Measurements from ENCODE around the gene JAG1. TPM values are rescaled to one million over a fixed set of nuclear protein-coding genes. Genes with fewer than 3 reads are reported as not detected.

JAG1 gene
- polyA plus RNA-seq, 1 donor from 2014 or later: 9.0 TPM

DNA sequence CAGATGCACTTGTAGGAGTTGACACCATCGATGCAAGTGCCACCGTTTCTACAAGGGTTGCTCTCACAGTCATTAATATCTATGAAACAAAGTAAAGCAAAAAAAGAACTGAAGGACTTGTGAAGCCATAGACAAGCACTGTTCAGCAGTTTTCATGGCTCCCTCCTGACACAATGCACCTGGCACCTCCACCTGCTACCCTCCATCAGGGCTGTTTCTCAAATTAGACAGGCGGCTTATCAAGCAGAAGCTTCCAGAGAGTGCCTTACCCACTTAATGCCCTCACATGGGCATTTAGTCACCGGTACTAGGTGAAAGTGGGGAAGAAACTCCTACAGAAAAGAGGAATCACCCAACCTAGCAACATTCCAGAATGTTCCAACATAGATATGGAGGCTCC lies 27.8 kb downstream of the JAG1 start:
- H3K79me2 ChIP-seq (replicated peaks; ENCODE audit: insufficient read depth, low read length): no peaks in the 10 kb centered on the region
- H3K27ac ChIP-seq (ENCODE audit: low read length): no peak overlapping the region
- TF ChIP-seq TAF1 (IDR thresholded peaks at IDR 0.05; ENCODE audit: low read depth) (no peak), POLR2AphosphoS5 (IDR thresholded peaks at IDR 0.05) (no peak)
- no peaks in the 10 kb centered on the region for H3K9me3 ChIP-seq (ENCODE audit: low read length)
- H3K36me3 ChIP-seq (ENCODE audit: insufficient read depth, low read length): peaks cover 25% of the 10 kb centered on the region
- H3K9me2 ChIP-seq (ENCODE audit: insufficient read depth, low read length): no peaks in the 10 kb centered on the region
- H3K9ac ChIP-seq (ENCODE audit: low read length): no peak overlapping the region
- H4K20me1 ChIP-seq (ENCODE audit: insufficient read depth): no peaks in the 10 kb centered on the region
- no peak overlapping the region for H2AFZ ChIP-seq (ENCODE audit: low read depth, low read length)
- no peaks in the 10 kb centered on the region for H3F3A ChIP-seq (ENCODE audit: insufficient read depth, low read length, poor library complexity, severe bottlenecking)
- no peak overlapping the region for H3K4me2 ChIP-seq (ENCODE audit: low read length)
- H3K4me3 ChIP-seq (ENCODE audit: low read length): no peak overlapping the region
- H3K27me3 ChIP-seq (ENCODE audit: insufficient read depth, low read depth, low read length): no peaks in the 10 kb centered on the region

DNA sequence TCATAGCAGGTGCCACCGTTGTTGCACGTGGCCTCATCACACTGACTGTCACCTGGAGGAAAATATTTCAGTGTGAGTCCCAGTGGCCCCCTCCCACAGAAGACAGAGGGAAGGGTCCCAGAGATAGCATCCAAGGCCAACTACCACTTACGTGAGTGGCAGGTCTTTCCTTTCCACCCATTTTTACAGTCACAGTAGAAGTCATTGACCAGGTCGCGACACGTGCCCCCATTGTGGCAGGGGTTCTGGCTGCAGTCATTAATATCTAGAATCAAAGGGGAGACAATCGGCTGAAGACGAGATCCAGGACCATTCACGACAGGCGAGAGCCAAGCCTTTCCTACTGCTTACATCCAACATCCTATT lies 28.6 kb downstream of the JAG1 start:
- Histone ChIP-seq H3K4me3 (ENCODE audit: low read length) (no peak overlapping the region), H3K9ac (ENCODE audit: low read length) (no peak overlapping the region), H3K36me3 (ENCODE audit: insufficient read depth, low read length) (peaks cover 25% of the 10 kb centered on the region), H3K79me2 (replicated peaks; ENCODE audit: insufficient read depth, low read length) (no peaks in the 10 kb centered on the region), H3K27ac (ENCODE audit: low read length) (no peak overlapping the region), H3K27me3 (ENCODE audit: insufficient read depth, low read depth, low read length) (no peaks in the 10 kb centered on the region), H4K20me1 (ENCODE audit: insufficient read depth) (no peaks in the 10 kb centered on the region), H3K9me3 (ENCODE audit: low read length) (no peaks in the 10 kb centered on the region), H3K9me2 (ENCODE audit: insufficient read depth, low read length) (no peaks in the 10 kb centered on the region), H3K4me2 (ENCODE audit: low read length) (no peak overlapping the region), H2AFZ (ENCODE audit: low read depth, low read length) (no peak overlapping the region), H3F3A (ENCODE audit: insufficient read depth, low read length, poor library complexity, severe bottlenecking) (no peaks in the 10 kb centered on the region)
- TF ChIP-seq SMC3 (conservative IDR thresholded peaks at IDR 0.05; ENCODE audit: poor library complexity) (no peak), MXI1 (conservative IDR thresholded peaks at IDR 0.05; ENCODE audit: poor library complexity, severe bottlenecking) (no peak), EZH2 (IDR thresholded peaks at IDR 0.05; ENCODE audit: borderline replicate concordance, insufficient read depth, low read length, poor library complexity, severe bottlenecking) (no peak), EP300 (conservative IDR thresholded peaks at IDR 0.05; ENCODE audit: poor library complexity, severe bottlenecking) (no peak), TAF1 (IDR thresholded peaks at IDR 0.05; ENCODE audit: low read depth) (no peak), POLR2AphosphoS5 (IDR thresholded peaks at IDR 0.05) (no peak), RAD21 (conservative IDR thresholded peaks at IDR 0.05) (no peak)
- TF ChIP-seq, protein P1, sequence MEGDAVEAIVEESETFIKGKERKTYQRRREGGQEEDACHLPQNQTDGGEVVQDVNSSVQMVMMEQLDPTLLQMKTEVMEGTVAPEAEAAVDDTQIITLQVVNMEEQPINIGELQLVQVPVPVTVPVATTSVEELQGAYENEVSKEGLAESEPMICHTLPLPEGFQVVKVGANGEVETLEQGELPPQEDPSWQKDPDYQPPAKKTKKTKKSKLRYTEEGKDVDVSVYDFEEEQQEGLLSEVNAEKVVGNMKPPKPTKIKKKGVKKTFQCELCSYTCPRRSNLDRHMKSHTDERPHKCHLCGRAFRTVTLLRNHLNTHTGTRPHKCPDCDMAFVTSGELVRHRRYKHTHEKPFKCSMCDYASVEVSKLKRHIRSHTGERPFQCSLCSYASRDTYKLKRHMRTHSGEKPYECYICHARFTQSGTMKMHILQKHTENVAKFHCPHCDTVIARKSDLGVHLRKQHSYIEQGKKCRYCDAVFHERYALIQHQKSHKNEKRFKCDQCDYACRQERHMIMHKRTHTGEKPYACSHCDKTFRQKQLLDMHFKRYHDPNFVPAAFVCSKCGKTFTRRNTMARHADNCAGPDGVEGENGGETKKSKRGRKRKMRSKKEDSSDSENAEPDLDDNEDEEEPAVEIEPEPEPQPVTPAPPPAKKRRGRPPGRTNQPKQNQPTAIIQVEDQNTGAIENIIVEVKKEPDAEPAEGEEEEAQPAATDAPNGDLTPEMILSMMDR (IDR thresholded peaks at IDR 0.05; ENCODE audit: poor library complexity, severe bottlenecking): no peak
- TF ChIP-seq, protein P2, sequence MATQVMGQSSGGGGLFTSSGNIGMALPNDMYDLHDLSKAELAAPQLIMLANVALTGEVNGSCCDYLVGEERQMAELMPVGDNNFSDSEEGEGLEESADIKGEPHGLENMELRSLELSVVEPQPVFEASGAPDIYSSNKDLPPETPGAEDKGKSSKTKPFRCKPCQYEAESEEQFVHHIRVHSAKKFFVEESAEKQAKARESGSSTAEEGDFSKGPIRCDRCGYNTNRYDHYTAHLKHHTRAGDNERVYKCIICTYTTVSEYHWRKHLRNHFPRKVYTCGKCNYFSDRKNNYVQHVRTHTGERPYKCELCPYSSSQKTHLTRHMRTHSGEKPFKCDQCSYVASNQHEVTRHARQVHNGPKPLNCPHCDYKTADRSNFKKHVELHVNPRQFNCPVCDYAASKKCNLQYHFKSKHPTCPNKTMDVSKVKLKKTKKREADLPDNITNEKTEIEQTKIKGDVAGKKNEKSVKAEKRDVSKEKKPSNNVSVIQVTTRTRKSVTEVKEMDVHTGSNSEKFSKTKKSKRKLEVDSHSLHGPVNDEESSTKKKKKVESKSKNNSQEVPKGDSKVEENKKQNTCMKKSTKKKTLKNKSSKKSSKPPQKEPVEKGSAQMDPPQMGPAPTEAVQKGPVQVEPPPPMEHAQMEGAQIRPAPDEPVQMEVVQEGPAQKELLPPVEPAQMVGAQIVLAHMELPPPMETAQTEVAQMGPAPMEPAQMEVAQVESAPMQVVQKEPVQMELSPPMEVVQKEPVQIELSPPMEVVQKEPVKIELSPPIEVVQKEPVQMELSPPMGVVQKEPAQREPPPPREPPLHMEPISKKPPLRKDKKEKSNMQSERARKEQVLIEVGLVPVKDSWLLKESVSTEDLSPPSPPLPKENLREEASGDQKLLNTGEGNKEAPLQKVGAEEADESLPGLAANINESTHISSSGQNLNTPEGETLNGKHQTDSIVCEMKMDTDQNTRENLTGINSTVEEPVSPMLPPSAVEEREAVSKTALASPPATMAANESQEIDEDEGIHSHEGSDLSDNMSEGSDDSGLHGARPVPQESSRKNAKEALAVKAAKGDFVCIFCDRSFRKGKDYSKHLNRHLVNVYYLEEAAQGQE (IDR thresholded peaks at IDR 0.05; ENCODE audit: borderline replicate concordance): no peak

Measured in neural cell (in vitro differentiated cells).